Measurements from ENCODE around the gene SNX11.

- no peak for TF ChIP-seq EZH2phosphoT487 (IDR thresholded peaks at IDR 0.05; ENCODE audit: borderline replicate concordance)
- TF ChIP-seq CTCF (IDR thresholded peaks at IDR 0.05 in 2 of 3, conservative IDR thresholded peaks at IDR 0.05 in 1 of 3; ENCODE audit: borderline replicate concordance in 1 of 3, insufficient read depth in 1 of 3, low read depth in 2 of 3, low read length in 2 of 3), result no peak
- no peak for TF ChIP-seq SP1 (IDR thresholded peaks at IDR 0.05; ENCODE audit: low read depth)
Measured at GRCh38 chr17:48084932-48085331, 22.6 kb upstream of the SNX11 start.
